HG03469 (cell line): Measurements from ENCODE around the gene OLIG3.

Experiments
- ATAC-seq: cut with Tn5 transposase; IDR thresholded peaks from one replicate; pipeline ENCODE4 v1.9.1; 2021; ENCODE audit warnings: mild to moderate bottlenecking, moderate library complexity, moderate number of reproducible peaks; ENCODE audit not compliant: unreplicated experiment

OLIG3 gene

DNA sequence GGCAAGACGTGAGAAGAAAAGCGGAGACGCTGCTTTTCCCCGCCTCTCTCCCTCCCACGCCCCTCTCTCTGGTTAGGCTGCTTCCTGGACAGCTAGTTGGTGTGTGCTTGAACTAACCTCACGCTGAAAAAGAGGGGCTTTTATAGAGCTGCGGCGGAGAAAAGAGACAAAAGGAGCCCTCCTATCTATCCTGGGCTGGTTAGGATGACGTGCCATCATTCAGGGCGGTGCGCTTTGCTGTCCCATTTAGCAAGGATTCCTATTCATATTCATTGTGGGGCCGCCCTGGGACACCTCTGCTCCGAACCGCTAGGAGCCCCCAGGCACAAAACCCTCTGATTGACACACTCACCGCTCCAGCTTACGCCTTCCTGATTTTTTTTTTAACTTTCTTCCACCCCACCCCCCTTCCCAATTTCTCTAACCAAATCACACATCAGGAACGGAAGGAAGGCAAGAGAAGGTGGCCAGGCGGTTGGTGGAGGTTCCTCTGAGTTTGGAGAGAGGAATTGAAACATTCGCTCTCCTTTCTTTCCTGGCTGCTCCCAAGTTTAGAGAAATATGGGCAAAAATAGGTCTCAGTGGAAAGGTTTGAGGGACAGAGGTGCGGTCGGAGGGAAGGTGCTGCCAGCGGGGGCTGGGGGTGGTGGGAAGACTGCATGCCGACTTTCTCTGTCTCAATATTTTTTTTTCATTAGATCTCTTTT lies at the start of gene OLIG3:
TSS of gene OLIG3 (minus strand) at position 114 of the 707 bp plus-strand sequence. CDS start 224 bp downstream, outside the sequence.
- ATAC-seq = no peak

DNA sequence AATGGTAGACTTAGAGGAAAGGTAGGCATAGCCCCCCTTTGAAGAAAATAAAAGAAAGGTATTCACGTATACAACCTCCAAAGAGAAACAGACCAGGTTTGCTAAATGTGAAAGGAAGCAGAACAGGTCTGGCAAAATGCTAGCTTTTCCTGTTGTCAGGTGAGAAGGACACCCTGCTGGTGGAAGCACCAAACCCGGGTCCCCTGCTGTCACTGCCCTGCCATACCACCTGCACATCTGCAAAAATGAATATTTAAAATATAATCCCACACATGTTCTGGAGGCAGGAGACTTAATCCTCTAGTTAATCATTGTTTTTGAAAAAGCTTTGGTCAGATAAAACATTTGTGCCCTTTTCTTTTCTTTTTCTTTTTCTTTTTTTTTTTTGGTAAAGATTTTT lies 48.9 kb upstream of the OLIG3 start:
- no peak for ATAC-seq

DNA sequence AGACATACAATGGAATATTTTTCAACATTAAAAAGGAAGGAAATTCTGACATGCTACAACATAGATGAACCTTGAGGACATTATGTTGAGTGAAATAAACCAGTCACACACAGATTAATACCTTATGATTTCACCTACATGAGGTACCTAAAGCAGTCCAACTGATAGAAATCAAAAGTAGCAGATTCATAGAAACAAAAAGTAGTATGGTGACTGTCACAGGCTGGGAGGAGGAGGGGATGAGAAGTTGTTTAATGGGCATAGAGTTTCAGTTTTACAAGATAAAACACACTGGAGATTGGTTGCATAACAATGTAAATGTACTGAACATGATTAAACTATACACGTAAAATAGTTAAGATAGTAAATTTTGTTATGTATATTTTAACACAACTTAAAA lies 48.5 kb upstream of the OLIG3 start:
- ATAC-seq = no peak

DNA sequence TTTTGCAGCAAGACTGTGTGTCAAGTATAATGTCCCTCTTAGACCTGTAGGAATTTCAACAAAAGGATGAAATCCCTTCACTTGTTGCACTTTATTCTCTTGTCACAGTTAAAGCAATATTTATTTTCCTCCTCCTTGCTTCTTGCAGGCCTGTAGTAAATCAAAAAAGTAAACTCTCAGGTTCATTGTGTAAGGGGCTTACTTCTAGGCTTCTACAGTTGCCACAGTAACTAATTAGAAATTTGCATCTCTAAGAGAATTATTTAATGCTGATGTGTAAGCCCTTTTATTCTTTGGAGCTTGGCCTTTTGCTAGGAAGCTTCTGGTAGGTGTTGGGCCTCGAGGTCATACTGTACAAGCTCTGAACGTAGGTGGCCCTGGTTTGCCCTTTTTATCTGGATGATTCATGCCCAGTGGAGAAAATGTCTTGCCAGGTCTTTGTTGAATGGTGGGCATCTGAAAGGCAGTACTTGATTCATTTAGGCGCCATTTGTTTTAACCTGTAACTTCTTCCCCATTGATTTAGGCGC lies 47.4 kb upstream of the OLIG3 start:
- no peak for ATAC-seq

DNA sequence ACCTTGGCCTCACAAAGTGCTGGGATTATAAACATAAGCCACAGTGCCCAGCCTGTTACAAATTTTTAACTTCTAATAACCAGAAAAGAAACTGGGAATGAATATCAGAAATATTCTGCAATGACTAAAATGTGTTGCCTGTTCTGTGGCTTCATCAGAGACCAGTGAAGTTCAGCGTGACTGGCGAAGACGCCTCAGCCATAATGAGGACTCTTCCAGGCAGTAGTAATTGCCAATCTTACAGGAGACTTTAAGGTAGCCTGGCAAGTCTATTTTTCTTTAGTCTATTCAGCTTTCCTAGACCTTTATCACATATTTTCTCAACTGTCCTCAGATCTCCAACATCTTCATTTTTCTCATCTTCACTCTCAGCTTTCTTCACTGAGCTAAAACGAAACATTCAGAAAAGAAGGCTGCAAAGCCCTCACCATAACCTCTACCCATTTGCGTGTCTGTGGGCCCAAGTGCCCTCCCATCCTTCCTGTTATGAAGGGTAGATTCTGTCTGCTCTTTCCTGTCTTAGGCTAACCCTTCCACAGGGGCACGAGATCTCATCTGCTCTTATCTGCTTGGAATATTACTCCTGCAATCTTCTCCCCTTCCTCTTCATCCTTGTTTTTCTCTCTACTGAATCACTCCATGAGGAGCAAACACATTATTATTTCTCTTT lies 42.0 kb upstream of the OLIG3 start:
- no peak for ATAC-seq

DNA sequence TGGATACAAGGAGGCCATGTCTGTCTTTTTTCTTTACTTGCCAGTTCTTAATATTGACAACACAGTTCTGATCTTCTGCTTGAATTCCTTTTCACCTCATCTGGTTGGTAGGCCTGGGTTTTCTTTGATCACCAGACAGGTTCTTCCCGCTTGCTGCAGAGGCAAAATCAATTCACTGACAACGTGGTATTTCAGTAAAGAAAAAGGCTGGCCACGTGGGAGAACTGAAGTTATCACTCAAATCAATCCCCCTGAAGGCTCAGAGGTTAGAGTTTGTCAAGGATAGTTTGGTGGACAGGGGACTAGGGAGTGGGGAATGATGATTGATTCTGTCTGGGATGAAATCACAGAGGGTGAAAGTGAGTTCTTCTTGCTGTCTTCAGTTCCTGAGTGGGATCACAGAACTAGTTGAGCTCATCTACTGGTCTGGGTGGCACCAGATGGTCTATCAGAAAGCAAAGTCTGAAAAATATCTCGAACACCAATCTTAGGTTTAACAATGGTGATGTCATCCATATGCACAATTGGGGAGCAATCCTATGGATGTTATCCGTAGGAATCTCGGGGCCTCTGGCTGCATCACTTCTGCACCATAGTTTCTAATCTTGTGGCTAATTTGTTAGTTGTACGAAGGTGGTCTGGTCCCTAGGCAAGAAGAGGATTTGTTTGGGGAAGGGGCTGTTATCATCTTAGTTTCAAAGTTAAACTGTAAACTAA lies 37.3 kb upstream of the OLIG3 start:
- no peak for ATAC-seq

DNA sequence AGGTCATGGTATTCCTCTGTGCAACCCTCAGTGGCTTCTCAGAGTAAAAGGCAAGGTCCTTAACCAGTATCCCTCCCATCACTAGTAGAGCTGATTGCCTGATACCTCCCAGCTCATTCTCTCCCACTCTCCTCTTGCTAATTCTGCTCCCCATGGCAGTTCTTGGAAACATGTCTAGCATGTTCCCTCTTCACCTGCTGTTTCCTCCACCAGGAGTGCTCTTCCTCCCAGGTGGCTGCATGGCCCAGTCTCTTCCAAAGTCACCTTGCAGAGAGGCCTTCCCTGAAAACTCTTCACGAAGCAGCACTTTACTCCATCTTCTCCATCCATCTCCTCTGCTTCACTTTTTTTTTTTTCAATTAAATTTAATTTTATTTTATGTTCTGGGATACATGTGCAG lies 36.2 kb upstream of the OLIG3 start:
- ATAC-seq = no peak

DNA sequence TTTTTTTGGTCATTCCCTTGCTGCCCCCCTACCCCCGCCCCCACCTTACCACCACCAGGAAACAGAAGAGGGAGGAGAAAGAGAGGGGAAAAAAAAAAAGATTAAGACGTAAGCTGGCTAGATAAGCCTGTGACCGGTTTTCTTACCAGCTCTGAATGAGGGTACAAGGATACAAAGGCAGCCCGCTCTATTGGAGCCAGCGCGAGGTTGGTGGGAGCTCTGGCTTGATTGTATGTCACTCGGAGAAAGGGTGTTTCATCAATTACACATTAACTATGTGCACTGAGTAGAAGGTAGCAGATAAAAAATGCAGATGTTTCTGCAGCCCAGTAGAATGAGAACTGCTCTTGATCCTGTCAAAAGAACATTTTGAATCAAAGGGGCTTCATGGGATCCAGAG lies 28.6 kb upstream of the OLIG3 start:
- no peak for ATAC-seq

DNA sequence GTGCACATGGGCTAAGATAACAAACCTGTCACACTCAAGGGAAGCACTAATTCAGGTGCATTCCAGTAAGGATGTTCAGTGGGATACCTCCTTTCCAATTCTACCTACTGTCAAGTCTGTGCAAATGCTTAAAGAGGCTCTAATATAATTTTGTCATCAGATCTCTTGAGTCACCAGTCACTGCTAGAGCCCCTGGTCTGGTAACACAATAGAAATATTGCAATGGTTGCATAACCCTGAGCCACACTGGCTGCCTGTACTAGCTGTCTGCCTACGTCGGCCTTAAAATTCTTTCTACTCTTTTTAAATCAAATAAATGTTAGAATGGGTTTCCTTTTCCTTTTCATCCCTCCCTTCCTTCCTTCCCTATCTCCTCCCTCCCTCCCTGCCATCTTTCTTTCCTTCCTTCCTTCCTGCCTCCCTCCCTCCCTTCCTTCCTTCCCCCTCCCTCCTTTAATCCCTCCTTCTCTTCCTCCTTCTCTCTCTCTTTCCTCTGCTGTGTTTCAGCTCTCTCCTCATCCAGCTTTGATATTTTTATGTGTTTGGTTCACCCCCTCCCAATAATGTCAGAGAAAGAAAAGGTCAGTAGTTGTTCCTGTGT lies 28.1 kb upstream of the OLIG3 start:
- no peak for ATAC-seq

DNA sequence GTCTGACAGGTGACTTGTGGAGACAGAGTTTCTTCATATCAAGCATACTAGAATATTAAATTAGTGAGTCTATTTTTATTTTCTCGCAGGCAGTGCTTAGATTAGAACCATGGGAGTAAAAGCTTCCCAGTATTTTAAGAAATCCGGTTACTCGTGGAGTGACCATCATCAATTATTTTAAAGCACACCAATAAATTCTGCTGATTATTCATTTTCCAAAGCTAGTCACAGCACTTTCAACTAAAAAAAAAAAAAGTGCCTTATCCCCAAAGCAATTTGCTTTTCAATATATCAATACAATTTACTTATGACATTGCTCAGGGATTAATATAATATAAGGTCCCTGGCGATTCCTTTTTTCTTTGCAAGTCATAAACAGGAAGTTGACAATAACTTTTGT lies 26.3 kb upstream of the OLIG3 start:
- no peak for ATAC-seq

DNA sequence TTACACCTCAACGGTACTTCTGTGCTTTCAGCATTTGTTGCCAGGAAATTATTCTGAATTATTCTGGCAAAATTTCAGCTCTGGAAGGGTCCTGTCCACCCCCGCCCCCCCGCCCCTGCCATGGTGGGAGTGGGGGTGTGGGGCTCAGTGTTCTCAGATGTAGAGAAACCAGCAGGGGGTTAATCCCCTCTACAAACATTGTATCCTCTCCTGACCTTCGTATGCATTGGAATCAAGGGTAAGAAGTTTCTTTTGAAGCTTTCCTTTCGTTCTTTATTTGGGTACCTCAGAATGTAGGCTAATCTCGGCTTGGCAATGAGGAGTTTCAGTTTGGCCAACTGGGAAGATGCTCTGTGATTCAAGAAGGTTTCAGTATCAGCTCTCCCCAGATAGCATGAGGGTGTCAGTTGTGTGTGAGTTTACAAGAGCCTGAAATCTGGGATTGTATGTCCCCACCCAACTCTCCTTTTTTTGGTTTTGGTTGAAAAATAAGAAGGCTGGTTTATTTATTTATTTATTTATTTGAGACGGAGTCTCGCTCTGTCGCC lies 25.5 kb upstream of the OLIG3 start:
- no peak for ATAC-seq

DNA sequence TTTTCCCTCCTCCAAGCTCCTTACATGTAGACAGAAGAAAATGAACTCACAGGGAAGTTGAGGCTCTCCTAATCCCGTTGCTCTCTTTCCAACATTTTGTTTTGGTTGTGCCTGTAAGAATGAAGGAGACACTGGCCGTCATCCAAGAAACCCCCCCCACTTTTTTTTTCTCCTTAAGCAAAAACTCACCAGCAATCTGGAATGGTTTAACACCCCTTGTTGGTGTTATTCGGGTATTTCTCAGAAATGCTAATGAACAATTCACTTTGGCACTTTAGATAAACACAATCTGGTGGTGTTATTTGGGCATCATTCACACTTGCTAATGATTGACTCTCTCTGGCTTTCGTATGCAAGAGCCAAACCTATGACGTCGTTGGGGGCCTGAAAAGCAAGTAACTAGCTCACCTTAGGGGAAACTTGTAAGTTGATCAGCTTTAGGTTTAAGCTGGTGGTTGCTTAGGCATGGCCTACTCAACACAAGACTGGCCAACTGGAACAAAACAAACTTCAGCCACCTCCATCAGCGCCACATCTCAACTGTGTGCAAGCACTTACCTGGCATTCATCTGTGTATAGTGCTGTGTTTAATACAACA lies 24.3 kb upstream of the OLIG3 start:
- no peak for ATAC-seq

DNA sequence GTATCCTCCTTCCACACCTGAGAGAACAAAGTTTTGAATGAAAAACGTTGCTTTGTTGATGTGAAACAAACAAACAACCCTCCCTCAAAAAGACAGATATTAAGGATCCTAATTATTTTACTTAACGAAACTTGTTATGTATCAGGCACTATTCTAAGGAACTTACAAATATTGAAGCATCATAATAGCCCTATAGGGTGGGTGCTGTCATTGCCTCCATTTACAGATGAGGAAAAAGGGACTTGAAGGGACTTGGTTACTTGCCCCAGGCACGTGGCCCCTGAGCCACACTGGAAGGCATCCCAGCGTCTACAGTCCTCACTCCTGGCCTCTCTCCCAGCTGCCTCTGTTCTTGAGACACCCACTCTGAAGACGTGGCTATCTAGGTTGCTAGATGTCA lies 20.2 kb upstream of the OLIG3 start:
- ATAC-seq = no peak

DNA sequence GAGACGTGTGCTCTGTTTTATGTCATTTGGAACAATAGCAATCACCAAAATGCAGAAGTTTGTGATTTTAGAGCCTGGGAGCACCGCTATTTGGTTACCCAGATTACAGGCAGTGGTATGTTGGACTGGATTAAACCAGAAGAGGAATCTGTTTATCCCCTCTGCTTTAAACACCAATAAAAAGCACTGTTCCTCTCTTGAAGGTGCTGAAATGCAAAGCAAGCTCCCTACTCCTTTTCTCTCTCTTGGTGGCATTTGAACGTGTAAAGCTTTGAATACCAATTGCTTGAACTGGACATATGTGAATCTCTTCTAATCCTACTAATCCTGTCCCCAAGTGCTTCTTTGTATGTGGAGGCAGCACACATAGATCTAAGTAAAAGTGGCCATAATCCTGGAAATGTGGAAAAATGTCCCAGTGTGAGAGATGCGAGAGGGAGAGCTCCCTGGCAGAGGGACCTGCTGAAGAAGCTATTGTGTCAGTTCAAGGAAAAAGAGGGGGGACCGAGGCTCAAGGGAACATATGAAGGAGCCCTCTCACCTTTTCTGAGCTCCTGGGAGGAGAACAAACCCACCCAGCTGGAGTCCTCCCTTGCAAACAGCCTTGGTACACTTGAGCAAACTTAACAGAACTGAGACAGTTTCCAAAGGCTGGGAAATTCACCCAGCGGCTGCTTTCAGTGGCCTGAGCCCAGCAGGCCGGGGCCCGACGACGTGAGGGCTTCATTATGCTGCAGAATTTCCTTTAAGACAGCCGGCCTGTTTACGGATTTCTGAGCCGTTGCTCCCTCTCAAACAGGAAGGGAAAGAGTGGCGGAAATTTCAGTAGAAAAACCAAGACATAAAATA lies 18.8 kb upstream of the OLIG3 start:
- ATAC-seq = no peak

DNA sequence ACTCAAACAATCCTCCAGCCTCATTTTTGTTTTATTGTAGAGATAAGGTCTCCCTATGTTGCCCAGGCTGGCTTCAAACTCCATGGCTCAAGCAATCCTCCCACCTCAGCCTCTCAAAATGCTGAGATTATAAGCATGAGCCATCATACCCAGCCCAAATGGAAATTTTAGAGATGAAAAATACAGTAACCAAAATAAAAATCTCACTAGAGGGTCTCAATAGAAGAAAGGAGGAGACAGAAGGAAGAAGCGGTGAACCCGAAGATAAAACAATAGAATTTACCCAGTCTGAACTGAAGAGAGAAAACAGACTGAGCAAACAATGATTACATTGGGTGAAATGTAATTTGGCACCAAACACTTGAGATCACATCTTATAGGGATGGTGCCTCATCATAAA lies 16.7 kb upstream of the OLIG3 start:
- ATAC-seq = no peak

DNA sequence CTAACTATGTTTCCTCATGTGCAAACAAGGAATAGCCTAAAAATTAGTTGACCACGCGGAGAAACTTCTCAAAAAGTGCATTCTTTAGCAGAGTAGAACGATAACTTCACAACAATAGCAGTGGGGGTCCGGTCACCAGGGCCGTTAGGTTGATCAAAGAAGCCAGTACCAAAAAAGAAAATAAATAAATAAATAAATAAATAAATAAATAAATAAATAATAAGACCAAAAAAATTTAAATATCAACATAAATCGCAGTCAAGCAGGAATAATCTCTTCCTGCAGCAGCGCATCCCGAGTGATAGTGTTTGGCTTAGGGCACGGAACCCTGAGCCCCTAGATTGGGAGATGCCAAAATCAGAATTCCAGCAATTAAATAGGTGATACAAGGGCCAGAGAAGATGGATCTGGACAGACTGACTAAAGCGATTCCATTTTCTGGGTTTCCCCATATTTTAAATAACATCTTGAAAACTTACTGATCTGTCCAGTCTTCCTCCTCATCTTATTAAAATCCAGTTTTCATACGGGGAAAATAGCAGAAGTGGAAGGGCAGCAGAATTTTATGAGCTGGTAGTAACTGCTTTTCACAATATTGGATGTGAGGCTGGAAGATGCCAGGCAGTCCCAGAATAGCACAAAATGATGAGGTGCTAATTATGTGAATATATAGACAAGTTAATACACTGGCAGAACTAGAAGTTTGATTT lies 4.4 kb upstream of the OLIG3 start:
- ATAC-seq = no peak

DNA sequence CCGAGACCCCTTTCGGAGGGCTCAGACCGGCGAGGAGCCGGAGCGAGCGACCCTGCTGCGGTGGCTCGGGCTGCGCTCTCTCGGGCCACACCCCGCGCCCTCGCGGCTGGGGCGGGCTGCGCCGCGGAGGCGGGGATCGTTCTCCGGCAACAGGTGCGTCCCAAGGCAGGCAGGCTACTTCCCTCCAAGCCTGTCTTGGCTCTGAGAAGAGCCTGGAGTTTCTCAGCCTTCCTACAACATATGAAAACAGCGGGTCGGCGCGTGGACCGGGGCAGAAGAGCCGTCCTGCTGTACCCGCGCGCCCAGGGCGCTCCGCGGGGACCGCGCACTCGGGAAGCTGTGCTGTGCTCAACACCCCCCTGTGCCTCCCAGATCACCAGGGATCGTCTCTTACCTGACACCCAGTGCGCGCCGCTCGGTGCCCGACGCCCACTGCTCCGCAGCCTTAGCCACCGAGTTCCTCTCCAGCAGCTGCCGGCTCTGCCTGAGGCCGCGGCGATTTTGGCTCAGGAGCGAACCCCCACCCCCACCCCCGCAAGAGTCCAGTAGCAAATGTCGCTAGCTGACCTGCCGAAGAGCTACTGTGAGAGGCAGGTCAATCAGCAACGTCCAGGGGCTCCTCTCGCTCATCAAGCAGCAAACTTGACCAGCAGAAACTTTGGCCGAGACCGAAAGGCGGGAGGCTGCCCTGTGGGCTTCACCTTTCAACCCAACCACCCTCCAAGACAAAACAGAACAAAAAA lies 3.7 kb upstream of the OLIG3 start:
- no peak for ATAC-seq

DNA sequence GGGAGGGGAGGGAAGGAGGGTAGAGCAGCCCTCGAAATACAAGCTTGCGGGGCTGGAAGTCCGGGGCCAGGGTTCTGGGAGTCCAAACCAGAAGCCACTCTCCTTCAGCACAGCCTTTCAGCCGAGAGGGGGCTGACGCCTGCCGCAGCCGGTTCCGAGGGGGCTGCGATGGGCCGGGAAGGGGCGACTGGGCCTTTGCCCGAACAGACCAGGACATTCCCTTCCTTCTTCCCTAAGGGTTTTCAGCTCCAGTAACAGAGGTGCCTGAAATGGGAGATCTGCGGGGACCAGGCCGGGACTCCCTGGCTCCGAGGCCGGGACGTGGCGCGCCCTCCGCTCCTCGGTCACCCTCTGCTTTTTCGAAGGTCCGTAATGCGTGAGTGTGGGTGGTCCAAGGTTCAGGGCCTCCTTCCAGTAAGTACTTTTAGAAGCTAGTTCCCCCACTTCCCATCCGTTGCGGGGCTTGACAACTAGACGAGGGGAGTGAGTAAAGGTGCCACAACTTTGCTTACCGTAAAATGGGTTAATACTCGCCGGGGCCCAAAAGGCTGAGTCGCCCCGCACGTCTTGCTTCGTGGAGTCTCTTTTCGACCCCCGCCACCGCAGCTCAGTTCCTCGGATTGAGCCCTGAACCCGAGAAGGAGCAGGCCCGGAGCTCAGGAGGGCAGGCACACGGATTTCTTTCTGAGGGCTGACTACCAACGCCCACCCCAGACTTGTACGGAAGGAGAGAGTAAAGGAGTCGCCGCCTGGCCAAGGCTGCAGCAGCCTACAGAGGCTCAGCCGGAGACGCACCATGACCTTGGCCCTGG lies 2.9 kb upstream of the OLIG3 start:
- ATAC-seq = no peak
